Stomach (tissue), 9 donors: Measurements from ENCODE around the gene GJB6. TPM values are rescaled to one million over a fixed set of nuclear protein-coding genes. Genes with fewer than 3 reads are reported as not detected.

Experiments
- DNase-seq, 2 donors: peaks; one replicate each; pipeline versions ENCODE4 v3.0.0 to v3.0.0-alpha.2; 2013 to 2019
- H3K27ac ChIP-seq, 5 donors: fragments of 200-600 bp in 4 of 5; sonication (generic) in 4 of 5; one replicate each; pipeline ENCODE4 v1.5.1; 2013 to 2019; ENCODE audit warnings: mild to moderate bottlenecking in 1 of 5, moderate library complexity in 1 of 5
- H3K27me3 ChIP-seq, 3 donors: fragments of 200-600 bp; sonication (generic); one replicate each; pipeline ENCODE4 v1.5.1; 2017 to 2019; ENCODE audit warnings: mixed run types in 1 of 3
- H3K36me3 ChIP-seq, 4 donors: fragments of 200-600 bp; sonication (generic); 1 replicate in 3 of 4; 2 replicates in 1 of 4; pipeline ENCODE4 v1.5.1; 2016 to 2019
- H3K4me1 ChIP-seq, 4 donors: fragments of 200-600 bp; sonication (generic); one replicate each; pipeline ENCODE4 v1.5.1; 2016 to 2019
- H3K4me3 ChIP-seq, 4 donors: fragments of 200-600 bp; sonication (generic) in 3 of 4; one replicate each; pipeline ENCODE4 v1.5.1; 2016 to 2019; ENCODE audit warnings: mild to moderate bottlenecking in 1 of 4
- H3K9me3 ChIP-seq, 4 donors: fragments of 200-600 bp; sonication (generic); one replicate each; pipeline ENCODE4 v1.5.1; 2016 to 2019
- EP300 ChIP-seq: sonication (generic); formaldehyde crosslinking; IDR thresholded peaks from one replicate; pipeline ENCODE4 v1.6.1; 2017; ENCODE audit warnings: antibody characterized with exemption
- POLR2A ChIP-seq, 4 donors: fragments of 450-650 bp; IDR thresholded peaks; one replicate each; pipeline ENCODE4 v1.6.1; 2016; ENCODE audit warnings: antibody characterized with exemption in 4 of 4, control low read depth in 2 of 4, mild to moderate bottlenecking in 1 of 4, moderate library complexity in 1 of 4
- POLR2AphosphoS5 ChIP-seq, 3 donors: sonication (generic); formaldehyde crosslinking; IDR thresholded peaks; one replicate each; pipeline ENCODE4 v1.6.1; 2016; ENCODE audit warnings: antibody characterized with exemption in 3 of 3
- WGBS, 5 donors: extraction: QIAGEN DNeasy Blood & Tissue Kit in 3 of 5; methylation state at CpG; one replicate each; pipeline versions ENCODE4 v1.1.5 to v1.1.7; 2013 to 2018; 5-methylcytosine and 5-hydroxymethylcytosine counted together
- intact Hi-C: fragments of 100-400 bp; cut with DNase I; formaldehyde crosslinking; loops from one replicate; pipeline ENCODE4 v1.15.1; 2023; ENCODE audit warnings: low total_unique reads
- polyA plus RNA-seq, 3 donors: library from polyadenylated mRNA; stranded (reverse); fragments of 200-250 nt; gene quantifications; one replicate each; pipeline ENCODE4 v1.2.3, GENCODE V29; 2013
- total RNA-seq, 5 donors: library from RNA; depleted of rRNA; stranded (reverse); fragments of >200 nt; gene quantifications; one replicate each; pipeline versions ENCODE4 v1.1.0 to v1.2.3, GENCODE V29; 2014 to 2016
- TF ChIP-seq, protein P1 (sequence below), 7 experiments: fragments of 450-650 bp in 4 of 7; fragments of 200-600 bp in 3 of 7; sonication (generic) in 3 of 7; IDR thresholded peaks; one replicate each; pipeline ENCODE4 v1.5.1; 2016 to 2019; ENCODE audit warnings: antibody characterized with exemption in 7 of 7, control low read depth in 2 of 7, mild to moderate bottlenecking in 1 of 7
- donor health status: healthy with polysubstance abuse.
- donor health status: Bipolar disorder and iron deficiency.
- donor health status: healthy.

The GJB6 gene
- total and polyA plus RNA-seq, 8 donors: 0.73 to 41.6 (median 1.5) TPM; not detected in 5

DNA sequence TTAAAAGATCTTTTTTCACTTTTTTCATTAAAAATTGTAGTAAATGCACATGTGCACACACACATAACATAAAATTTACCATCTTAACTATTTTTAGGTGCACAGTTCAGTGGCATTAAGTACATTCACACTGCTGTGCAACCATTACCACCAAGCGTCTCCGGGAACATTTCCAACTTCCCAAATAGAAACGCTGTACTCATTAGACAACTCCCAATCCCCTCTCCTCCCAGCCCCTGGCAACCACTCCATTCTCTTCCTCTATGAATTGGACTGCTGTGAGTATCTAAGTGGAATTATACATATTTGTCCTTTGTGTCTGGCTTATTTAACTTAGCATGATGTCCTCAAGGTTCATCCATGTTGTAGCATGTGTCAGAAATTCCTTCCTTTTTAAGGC is 50.9 kb downstream of the GJB6 start:
- Histone ChIP-seq H3K4me3 (no peak overlapping the region), H3K27me3 (peaks cover 0 to 63% (median 14%) of the 10 kb centered on the region in 3 donors), H3K36me3 (no peaks in the 10 kb centered on the region), H3K9me3 (no peaks in the 10 kb centered on the region), H3K27ac (no peak overlapping the region), H3K4me1 (peaks cover 0 to 9% (median 7%) of the 10 kb centered on the region in 4 donors)
- intact Hi-C loops: loop anchor here (10.0 kb wide), 1 partner anchor 304 kb away; no protein-coding TSS in a partner anchor
- 57 to 76% (median 67%) methylated on average over 3 of the region's 3 CpGs for WGBS, 5 donors
- DNase-seq: no peak
- no peak for TF ChIP-seq POLR2AphosphoS5 (IDR thresholded peaks at IDR 0.05)
- no peak for TF ChIP-seq POLR2A (IDR thresholded peaks at IDR 0.05)
- TF ChIP-seq, protein P1, sequence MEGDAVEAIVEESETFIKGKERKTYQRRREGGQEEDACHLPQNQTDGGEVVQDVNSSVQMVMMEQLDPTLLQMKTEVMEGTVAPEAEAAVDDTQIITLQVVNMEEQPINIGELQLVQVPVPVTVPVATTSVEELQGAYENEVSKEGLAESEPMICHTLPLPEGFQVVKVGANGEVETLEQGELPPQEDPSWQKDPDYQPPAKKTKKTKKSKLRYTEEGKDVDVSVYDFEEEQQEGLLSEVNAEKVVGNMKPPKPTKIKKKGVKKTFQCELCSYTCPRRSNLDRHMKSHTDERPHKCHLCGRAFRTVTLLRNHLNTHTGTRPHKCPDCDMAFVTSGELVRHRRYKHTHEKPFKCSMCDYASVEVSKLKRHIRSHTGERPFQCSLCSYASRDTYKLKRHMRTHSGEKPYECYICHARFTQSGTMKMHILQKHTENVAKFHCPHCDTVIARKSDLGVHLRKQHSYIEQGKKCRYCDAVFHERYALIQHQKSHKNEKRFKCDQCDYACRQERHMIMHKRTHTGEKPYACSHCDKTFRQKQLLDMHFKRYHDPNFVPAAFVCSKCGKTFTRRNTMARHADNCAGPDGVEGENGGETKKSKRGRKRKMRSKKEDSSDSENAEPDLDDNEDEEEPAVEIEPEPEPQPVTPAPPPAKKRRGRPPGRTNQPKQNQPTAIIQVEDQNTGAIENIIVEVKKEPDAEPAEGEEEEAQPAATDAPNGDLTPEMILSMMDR (IDR thresholded peaks at IDR 0.05): no peak
- no peak for TF ChIP-seq EP300

DNA sequence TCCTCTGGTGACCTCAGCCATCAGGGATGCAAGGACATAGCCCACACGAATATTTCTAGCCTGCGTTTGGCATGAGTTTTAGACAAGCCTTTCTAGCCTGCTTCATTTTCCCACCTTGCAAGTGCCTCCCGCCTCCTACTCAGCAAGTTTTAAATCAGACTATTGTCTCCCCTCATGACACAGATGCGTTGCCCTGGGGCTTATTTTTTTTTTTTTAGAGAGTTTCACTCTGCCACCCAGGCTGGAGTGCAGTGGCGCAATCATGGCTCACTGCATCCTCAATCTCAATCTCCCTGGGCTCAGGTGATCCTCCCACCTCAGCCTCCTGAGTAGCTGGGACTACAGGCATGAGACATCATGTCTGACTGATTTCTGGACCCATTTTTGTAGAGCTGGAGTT is 54.0 kb downstream of the GJB6 start:
- H3K27ac ChIP-seq: no peak overlapping the region
- no peaks in the 10 kb centered on the region for H3K9me3 ChIP-seq
- TF ChIP-seq EP300 (no peak), POLR2A (IDR thresholded peaks at IDR 0.05) (no peak), POLR2AphosphoS5 (IDR thresholded peaks at IDR 0.05) (no peak)
- TF ChIP-seq, protein P1 (IDR thresholded peaks at IDR 0.05): no peak
- whole genome bisulfite sequencing, 5 donors: 75 to 79% (median 77%) methylated on average over 5 of the region's 5 CpGs
- intact Hi-C loops: no loop called here
- peaks cover 0 to 28% (median 18%) of the 10 kb centered on the region in 4 donors for H3K4me1 ChIP-seq
- peaks cover 0 to 77% (median 14%) of the 10 kb centered on the region in 3 donors for H3K27me3 ChIP-seq
- H3K36me3 ChIP-seq: no peaks in the 10 kb centered on the region
- H3K4me3 ChIP-seq: no peak overlapping the region
- DNase-seq: no peak

DNA sequence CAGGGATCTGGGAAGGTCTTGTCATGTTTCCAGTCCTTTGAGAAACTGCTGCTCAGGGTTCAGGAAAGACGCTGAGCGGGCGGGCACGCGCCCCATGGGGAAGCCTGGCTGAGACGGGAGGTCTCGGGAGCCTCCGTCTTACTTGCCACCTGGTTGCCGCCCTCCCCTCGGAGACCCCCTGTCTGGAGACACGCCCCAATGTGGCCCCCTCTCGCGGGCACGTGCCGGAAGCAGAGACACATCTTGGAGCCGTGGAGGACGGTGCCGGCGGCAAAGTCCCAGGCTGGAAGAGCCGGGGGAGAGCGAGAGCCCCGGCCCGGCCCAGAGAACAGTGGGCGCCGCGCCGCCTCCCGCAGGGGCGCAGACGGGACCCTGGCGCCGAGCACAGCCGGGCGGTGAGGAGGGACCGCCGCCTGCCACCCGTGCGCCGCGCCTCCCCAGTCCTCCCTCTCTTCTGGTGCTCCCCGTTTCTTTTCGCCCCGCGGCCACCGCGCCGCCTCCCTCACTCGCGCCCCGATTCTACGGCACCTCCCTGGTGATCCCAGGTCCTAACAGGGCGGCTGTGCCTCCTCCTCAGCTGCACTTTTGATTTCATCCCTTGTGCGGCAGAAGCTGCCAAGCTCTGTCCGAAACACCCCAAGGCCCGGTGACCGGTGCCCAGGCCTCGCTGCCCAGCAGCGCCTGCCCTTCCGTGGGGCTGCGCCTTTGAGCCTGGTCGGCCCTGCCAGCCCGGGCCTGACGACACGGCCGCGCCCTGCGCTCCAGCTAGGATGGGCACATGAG is 54.9 kb downstream of the GJB6 start:
- peaks cover 0 to 77% (median 14%) of the 10 kb centered on the region in 3 donors for H3K27me3 ChIP-seq
- WGBS, 5 donors: 39 to 57% (median 41%) methylated on average over 44 to 67 of the region's 67 CpGs
- no peaks in the 10 kb centered on the region for H3K9me3 ChIP-seq
- H3K27ac ChIP-seq: no peak overlapping the region
- H3K4me1 ChIP-seq: peaks cover 0 to 28% (median 18%) of the 10 kb centered on the region in 4 donors
- intact Hi-C loops: no loop called here
- DNase-seq: no peak
- H3K36me3 ChIP-seq: no peaks in the 10 kb centered on the region
- peak overlapping the region; percentile 2 to 25 (median 19) for H3K4me3 ChIP-seq
- TF ChIP-seq EP300 (no peak), POLR2A (IDR thresholded peaks at IDR 0.05) (no peak), POLR2AphosphoS5 (IDR thresholded peaks at IDR 0.05) (no peak)
- TF ChIP-seq, protein P1 (IDR thresholded peaks at IDR 0.05): no peak

DNA sequence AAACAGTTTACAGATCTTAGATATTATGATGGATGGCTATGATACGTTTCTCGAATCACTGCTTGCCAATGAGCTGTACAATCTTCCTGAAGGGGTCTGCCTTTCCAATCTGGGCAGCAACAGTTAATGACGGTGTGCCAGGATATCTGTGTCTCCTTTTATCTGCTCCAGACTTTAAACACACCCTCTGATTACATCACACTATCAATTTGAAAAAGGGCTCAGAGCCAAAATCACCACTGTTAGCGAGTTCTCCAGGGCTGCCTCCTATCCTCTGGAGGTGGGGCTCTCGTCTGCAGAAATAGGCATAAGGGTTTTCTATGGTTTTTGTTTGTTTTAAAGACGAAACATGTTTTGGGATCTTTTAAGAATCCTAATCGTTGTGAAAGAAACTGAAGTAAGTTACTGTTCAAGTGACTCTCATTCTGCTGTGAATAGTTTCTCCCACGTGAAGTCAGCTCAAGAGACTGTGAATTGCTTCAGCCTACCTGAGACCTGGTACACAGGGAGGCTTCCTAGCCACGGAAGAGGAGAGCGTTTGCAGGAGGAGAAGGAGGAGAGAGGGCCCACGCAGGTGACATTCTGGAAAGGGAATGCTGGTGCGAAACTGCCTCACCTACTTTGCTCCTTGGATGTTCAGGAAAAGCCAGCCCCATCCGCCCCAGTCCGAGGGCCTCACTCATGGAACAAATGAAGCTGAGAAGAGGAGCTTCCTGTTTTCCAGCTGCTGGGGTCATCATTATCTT is 56.0 kb downstream of the GJB6 start:
- no peaks in the 10 kb centered on the region for H3K9me3 ChIP-seq
- peaks cover 0 to 71% (median 14%) of the 10 kb centered on the region in 3 donors for H3K27me3 ChIP-seq
- peak in 1 of 2 donors; percentile 54 for DNase-seq
- H3K4me3 ChIP-seq: no peak overlapping the region
- TF ChIP-seq POLR2A (IDR thresholded peaks at IDR 0.05) (no peak), EP300 (no peak), POLR2AphosphoS5 (IDR thresholded peaks at IDR 0.05) (no peak)
- TF ChIP-seq, protein P1 (IDR thresholded peaks at IDR 0.05): no peak
- intact Hi-C loops: no loop called here
- peak overlapping the region in 3 of 5 donors; percentile 64 to 85 (median 72) for H3K27ac ChIP-seq
- H3K4me1 ChIP-seq: peaks cover 0 to 28% (median 18%) of the 10 kb centered on the region in 4 donors
- WGBS, 5 donors: 72 to 80% (median 76%) methylated on average over 14 of the region's 14 CpGs
- no peaks in the 10 kb centered on the region for H3K36me3 ChIP-seq
